ENCODE results near the gene UAP1L1. TPM values are rescaled to one million over a fixed set of nuclear protein-coding genes. Genes with fewer than 3 reads are reported as not detected.

The UAP1L1 gene
- total RNA-seq, 1 donor from 2014 or later: 13.3 TPM

GRCh38 chr9:137038916-137039315 is 38.4 kb upstream of the UAP1L1 start:
- Histone ChIP-seq H3K4me3 (no peak overlapping the region), H3K9me3 (no peaks in the 10 kb centered on the region), H3K27ac (no peak overlapping the region), H3K4me1 (peaks cover 18% of the 10 kb centered on the region), H3K36me3 (peaks cover 0 to 7% of the 10 kb centered on the region in 2 donors), H3K27me3 (no peaks in the 10 kb centered on the region)
- intact Hi-C loops (cut with DNase I): no loop called here
- DNase-seq (ENCODE audit: extremely low spot score in 2 of 2): no peak
- TF ChIP-seq POLR2AphosphoS5 (IDR thresholded peaks at IDR 0.05; ENCODE audit: insufficient read depth in 1 of 2, low read depth in 1 of 2): no peak
- no peak for TF ChIP-seq POLR2A (IDR thresholded peaks at IDR 0.05)
- TF ChIP-seq CTCF (IDR thresholded peaks at IDR 0.05): no peak

GRCh38 chr9:137039611-137040366 is 37.5 kb upstream of the UAP1L1 start:
- no peak overlapping the region for H3K4me3 ChIP-seq
- H3K27ac ChIP-seq: no peak overlapping the region
- TF ChIP-seq CTCF (IDR thresholded peaks at IDR 0.05) (no peak), POLR2A (IDR thresholded peaks at IDR 0.05) (no peak), POLR2AphosphoS5 (IDR thresholded peaks at IDR 0.05; ENCODE audit: insufficient read depth in 1 of 2, low read depth in 1 of 2) (no peak)
- no peaks in the 10 kb centered on the region for H3K9me3 ChIP-seq
- H3K27me3 ChIP-seq: no peaks in the 10 kb centered on the region
- peaks cover 22% of the 10 kb centered on the region for H3K4me1 ChIP-seq
- H3K36me3 ChIP-seq: peaks cover 0 to 7% of the 10 kb centered on the region in 2 donors
- no peak for DNase-seq (ENCODE audit: extremely low spot score in 2 of 2)
- intact Hi-C loops (cut with DNase I): no loop called here

GRCh38 chr9:137040568-137040967 is 36.7 kb upstream of the UAP1L1 start:
- Histone ChIP-seq H3K36me3 (peaks cover 0 to 7% of the 10 kb centered on the region in 2 donors), H3K9me3 (no peaks in the 10 kb centered on the region), H3K27me3 (no peaks in the 10 kb centered on the region), H3K27ac (no peak overlapping the region), H3K4me1 (peaks cover 21% of the 10 kb centered on the region), H3K4me3 (no peak overlapping the region)
- DNase-seq (ENCODE audit: extremely low spot score in 2 of 2): no peak
- TF ChIP-seq POLR2AphosphoS5 (IDR thresholded peaks at IDR 0.05; ENCODE audit: insufficient read depth in 1 of 2, low read depth in 1 of 2) (no peak), POLR2A (IDR thresholded peaks at IDR 0.05) (no peak), CTCF (IDR thresholded peaks at IDR 0.05) (no peak)
- intact Hi-C loops (cut with DNase I): no loop called here

GRCh38 chr9:137041124-137041523 is 36.2 kb upstream of the UAP1L1 start:
- intact Hi-C loops (cut with DNase I): no loop called here
- no peak for TF ChIP-seq CTCF (IDR thresholded peaks at IDR 0.05)
- no peak for TF ChIP-seq POLR2AphosphoS5 (IDR thresholded peaks at IDR 0.05; ENCODE audit: insufficient read depth in 1 of 2, low read depth in 1 of 2)
- TF ChIP-seq POLR2A (IDR thresholded peaks at IDR 0.05): no peak
- Histone ChIP-seq H3K36me3 (peaks cover 0 to 7% of the 10 kb centered on the region in 2 donors), H3K4me1 (peaks cover 22% of the 10 kb centered on the region), H3K4me3 (peak overlapping the region in 1 of 2 donors; percentile 10), H3K27me3 (no peaks in the 10 kb centered on the region), H3K27ac (no peak overlapping the region), H3K9me3 (no peaks in the 10 kb centered on the region)
- DNase-seq (ENCODE audit: extremely low spot score in 2 of 2): no peak

All from vagina (tissue), 2 donors.